GM12878 (cell line): ENCODE results near the gene DPP6. TPM values are rescaled to one million over a fixed set of nuclear protein-coding genes. Genes with fewer than 3 reads are reported as not detected.

ENCODE experiments used
- ATAC-seq: fragments of 200-7000 bp; cut with Tn5 transposase; 3 replicates; pipeline ENCODE4 v1.9.1; 2020; ENCODE audit warnings: mild to moderate bottlenecking, moderate library complexity
- BruUV-seq: library from RNA; stranded (reverse); fragments of 400-500 nt; replicated peaks from 2 replicates; lab custom pipeline; 2021; lab: Mats Ljungman, UMichigan
- CTCF ChIA-PET: fragments of 300-600 bp; sonication (Branson Sonifier 250); formaldehyde crosslinking; extraction: SDS; loops from one replicate; lab custom pipeline; 2021; ENCODE audit warnings: inconsistent platforms; lab: Yijun Ruan, JAX
- POLR2A ChIA-PET: fragments of 350-600 bp; formaldehyde crosslinking; extraction: SDS; loops from one replicate; lab custom pipeline; 2021; ENCODE audit warnings: inconsistent platforms; lab: Charles Lee
- RAD21 ChIA-PET: fragments of 300-600 bp; sonication (Branson Sonifier 250); formaldehyde crosslinking; loops from one replicate; lab custom pipeline; 2023; ENCODE audit warnings: antibody characterized with exemption; ENCODE audit not compliant: unreplicated experiment; lab: Charles Lee
- SMC1A ChIA-PET: fragments of 300-600 bp; sonication (Branson Sonifier 250); formaldehyde crosslinking; loops from one replicate; lab custom pipeline; 2023; ENCODE audit not compliant: unreplicated experiment, uncharacterized antibody; lab: Charles Lee
- DNase-seq: peaks from one replicate; pipeline ENCODE4 v3.0.0-alpha.2; 2011; ENCODE audit warnings: low read depth, low spot score
- FAIRE-seq: peaks from 3 replicates; lab custom pipeline; 2011; peaks lifted over from hg19 to GRCh38; lab: Jason Lieb, UNC
- H2AFZ ChIP-seq: 2 replicates; pipeline ENCODE4 v1.6.0; 2011; ENCODE audit warnings: low read depth, low read length, control low read depth; ENCODE audit not compliant: control insufficient read depth
- H3K27ac ChIP-seq: 2 replicates; pipeline ENCODE4 v1.5.1; 2011; ENCODE audit warnings: control low read depth; ENCODE audit not compliant: control insufficient read depth, insufficient read depth
- H3K27me3 ChIP-seq, 2 experiments: replicated peaks in 1 of 2; 2 replicates each; pipeline versions ENCODE4 v1.6.0 to v1.6.1; 2011; ENCODE audit warnings: low read length in 1 of 2; ENCODE audit not compliant: control insufficient read depth in 2 of 2, insufficient read depth in 2 of 2
- H3K36me3 ChIP-seq, 2 experiments: 2 replicates each; pipeline ENCODE4 v1.5.1; 2011; ENCODE audit warnings: low read length in 1 of 2; ENCODE audit not compliant: control insufficient read depth in 2 of 2, insufficient read depth in 2 of 2
- H3K4me1 ChIP-seq: 2 replicates; pipeline ENCODE4 v1.6.1; 2011; ENCODE audit warnings: mild to moderate bottlenecking, low read length, moderate library complexity, mixed read lengths; ENCODE audit not compliant: control insufficient read depth, insufficient read depth
- H3K4me2 ChIP-seq: 2 replicates; pipeline ENCODE4 v1.6.0; 2011; ENCODE audit warnings: control low read depth; ENCODE audit not compliant: control insufficient read depth, insufficient read depth
- H3K4me3 ChIP-seq: fragments of 200-600 bp; sonication (generic); 2 replicates; pipeline ENCODE4 v1.5.1; 2016
- H3K79me2 ChIP-seq: 2 replicates; pipeline ENCODE4 v1.6.0; 2011; ENCODE audit warnings: low read length; ENCODE audit not compliant: control insufficient read depth, insufficient read depth
- H3K9ac ChIP-seq: 2 replicates; pipeline ENCODE4 v1.8.0; 2011; ENCODE audit warnings: low read length, control low read depth, mixed read lengths; ENCODE audit not compliant: control insufficient read depth, insufficient read depth
- H3K9me3 ChIP-seq: replicated peaks from 3 replicates; pipeline ENCODE4 v1.5.1; 2011; ENCODE audit warnings: mild to moderate bottlenecking, low read length; ENCODE audit not compliant: control insufficient read depth, insufficient read depth
- H4K20me1 ChIP-seq: 2 replicates; pipeline ENCODE4 v1.6.0; 2011; ENCODE audit not compliant: control insufficient read depth, insufficient read depth
- BRCA1 ChIP-seq: IDR thresholded peaks from 2 replicates; pipeline ENCODE4 v1.6.1; 2011; ENCODE audit warnings: low read depth, low read length, improper control_type of control experiment
- KAT2A ChIP-seq: conservative IDR thresholded peaks from 2 replicates; pipeline ENCODE4 v1.6.1; 2011; ENCODE audit warnings: low read depth, low read length; ENCODE audit not compliant: control insufficient read depth
- WGBS: methylation state at CpG from one replicate; pipeline ENCODE4 v1.1.6; 2016; ENCODE audit warnings: low lambda C conversion rate; ENCODE audit not compliant: insufficient replicate concordance, insufficient coverage; ENCODE audit errors: missing lambda C conversion rate; 5-methylcytosine and 5-hydroxymethylcytosine counted together
- in situ Hi-C: fragments of 300-500 bp; cut with MboI; formaldehyde crosslinking; loops from 9 replicates; pipeline ENCODE4 v1.14.3; 2018; ENCODE audit warnings: mixed read lengths
- intact Hi-C: fragments of 100-400 bp; cut with micrococcal nuclease; formaldehyde crosslinking; loops from one replicate; pipeline ENCODE4 v1.14.2; 2022; ENCODE audit not compliant: unreplicated experiment
- polyA plus RNA-seq, 11 experiments: library from polyadenylated mRNA; depleted of rRNA in 4 of 11; unstranded in 6 of 11; stranded (reverse) in 5 of 11; fragments of >200 nt; fragmentation: Nextera tagmentation in 4 of 11; fragmentation: Illumina TruSeq in 1 of 11; extraction: Ambion mirVana in 4 of 11; extraction: Trizol in 1 of 11; gene quantifications; 1 replicate in 1 of 11; 2 replicates in 10 of 11; pipeline versions ENCODE4 v1.2.1 to v1.2.3, GENCODE V29; 2011 to 2016; ENCODE audit warnings: inconsistent platforms in 2 of 11, missing spikeins in 2 of 11, low read depth in 1 of 11
- total RNA-seq, 4 experiments: library from RNA; depleted of rRNA in 3 of 4; stranded (reverse); fragments of >200 nt in 3 of 4; fragmentation: Illumina TruSeq in 1 of 4; extraction: Trizol in 1 of 4; gene quantifications; 2 replicates each; pipeline versions ENCODE4 v1.2.1 to v1.2.3, GENCODE V29; 2013 to 2021
- TF ChIP-seq, protein P1 (sequence below): fragments of 450-650 bp; IDR thresholded peaks from 2 replicates; pipeline ENCODE4 v1.6.1; 2014; ENCODE audit warnings: mild to moderate bottlenecking
- TF ChIP-seq, protein P2 (sequence below), 3 experiments: IDR thresholded peaks in 2 of 3; conservative IDR thresholded peaks in 1 of 3; 2 replicates each; pipeline ENCODE4 v1.5.1; 2011; ENCODE audit warnings: low read depth in 3 of 3, low read length in 3 of 3, mild to moderate bottlenecking in 3 of 3, control low read depth in 2 of 3, moderate library complexity in 2 of 3, inconsistent platforms in 1 of 3, mixed read lengths in 1 of 3; ENCODE audit not compliant: control insufficient read depth in 2 of 3, insufficient read depth in 1 of 3; ENCODE audit errors: extremely low read depth in 1 of 3

Gene DPP6
- total and polyA plus RNA-seq, 10 of the 15 experiments (the other 5 are each of a cell fraction or from before 2014, with no cell fraction given), result not detected

DNA sequence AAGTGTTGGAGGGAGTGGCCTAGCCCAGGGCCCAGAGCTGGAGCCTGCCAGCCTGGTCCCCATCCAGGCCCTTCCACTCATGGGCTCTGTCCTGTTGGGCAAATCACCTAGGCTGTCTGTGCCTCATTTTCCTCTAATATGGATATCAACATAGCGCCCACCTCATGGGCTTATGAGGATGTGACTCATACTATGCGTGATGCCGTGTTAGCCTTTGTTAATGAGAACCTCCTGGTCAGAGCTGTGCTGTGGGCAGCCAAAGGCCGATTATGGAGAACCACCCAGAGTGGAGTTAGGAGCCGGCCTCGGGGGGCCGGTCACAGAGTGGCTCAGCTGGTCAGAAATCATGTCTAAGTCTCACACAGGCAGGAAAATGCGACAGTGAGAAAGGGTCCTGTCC is 644.4 kb downstream of the DPP6 start:
- CTCF ChIA-PET, result no interaction called here
- WGBS, result 52% methylated on average over 8 of the region's 8 CpGs
- Histone ChIP-seq H3K27ac (no peak overlapping the region), H3K36me3 (no peaks in the 10 kb centered on the region), H3K4me2 (no peak overlapping the region), H3K4me1 (no peaks in the 10 kb centered on the region), H3K4me3 (no peak overlapping the region), H4K20me1 (no peaks in the 10 kb centered on the region), H2AFZ (no peak overlapping the region), H3K27me3 (no peaks in the 10 kb centered on the region), H3K9ac (no peak overlapping the region), H3K9me3 (no peaks in the 10 kb centered on the region), H3K79me2 (no peaks in the 10 kb centered on the region)
- intact Hi-C loops, result no loop called here
- SMC1A ChIA-PET, result no interaction called here
- DNase-seq, result no peak
- in situ Hi-C loops, result no loop called here
- ATAC-seq, result no peak
- no TSS peak for BruUV-seq
- no peak for TF ChIP-seq BRCA1
- TF ChIP-seq, protein P1, sequence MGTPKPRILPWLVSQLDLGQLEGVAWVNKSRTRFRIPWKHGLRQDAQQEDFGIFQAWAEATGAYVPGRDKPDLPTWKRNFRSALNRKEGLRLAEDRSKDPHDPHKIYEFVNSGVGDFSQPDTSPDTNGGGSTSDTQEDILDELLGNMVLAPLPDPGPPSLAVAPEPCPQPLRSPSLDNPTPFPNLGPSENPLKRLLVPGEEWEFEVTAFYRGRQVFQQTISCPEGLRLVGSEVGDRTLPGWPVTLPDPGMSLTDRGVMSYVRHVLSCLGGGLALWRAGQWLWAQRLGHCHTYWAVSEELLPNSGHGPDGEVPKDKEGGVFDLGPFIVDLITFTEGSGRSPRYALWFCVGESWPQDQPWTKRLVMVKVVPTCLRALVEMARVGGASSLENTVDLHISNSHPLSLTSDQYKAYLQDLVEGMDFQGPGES, result no peak
- POLR2A ChIA-PET, result no interaction called here
- RAD21 ChIA-PET, result no interaction called here
- FAIRE-seq, result no peak

DNA sequence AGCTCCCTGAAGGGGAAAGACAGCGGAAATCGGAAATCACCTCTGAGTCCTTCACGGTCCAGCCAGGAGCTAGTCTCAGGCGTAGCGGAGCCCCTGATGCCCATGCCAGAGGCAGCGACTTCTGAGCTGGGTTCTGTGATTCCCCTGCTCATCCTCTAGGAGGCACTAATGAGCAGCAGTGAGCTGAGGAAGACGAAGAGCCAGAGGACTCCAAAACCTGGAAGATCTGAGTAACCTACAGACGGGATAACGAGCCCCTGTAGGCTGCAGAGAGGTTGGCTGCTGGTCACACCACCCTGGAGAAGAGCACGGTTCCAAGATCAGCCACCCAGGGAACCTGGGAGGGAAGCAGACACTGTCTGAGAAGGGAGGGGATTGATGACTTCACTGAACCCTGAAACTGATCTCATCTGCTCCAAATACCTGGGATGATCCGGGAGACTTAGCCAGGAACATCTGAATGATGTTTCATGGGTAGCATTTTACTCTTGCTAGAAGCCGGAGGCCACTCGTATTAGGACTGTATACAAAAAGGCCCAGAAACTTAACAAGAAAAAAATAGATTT is 646.6 kb downstream of the DPP6 start:
- FAIRE-seq, result no peak
- no peaks in the 10 kb centered on the region for H4K20me1 ChIP-seq
- no peak overlapping the region for H3K4me3 ChIP-seq
- ChIA-PET CTCF (interaction anchor here (1.2 to 1.7 kb wide), 3 partner anchors 10 to 45 kb away, joined by 3 to 5 read pairs (median 4); no protein-coding TSS in a partner anchor), SMC1A (no interaction called here), RAD21 (no interaction called here), POLR2A (no interaction called here)
- H3K27me3 ChIP-seq, result no peaks in the 10 kb centered on the region
- DNase-seq, result no peak
- no peaks in the 10 kb centered on the region for H3K9me3 ChIP-seq
- WGBS, result 47% methylated on average over 13 of the region's 13 CpGs
- H3K4me2 ChIP-seq, result no peak overlapping the region
- no peaks in the 10 kb centered on the region for H3K36me3 ChIP-seq
- intact Hi-C loops, result loop anchor here (2.0 kb wide), 1 partner anchor 46 kb away; no protein-coding TSS in a partner anchor
- H3K9ac ChIP-seq, result no peak overlapping the region
- no peak overlapping the region; the same call in 1 of the 2 replicates for H2AFZ ChIP-seq
- H3K4me1 ChIP-seq, result no peaks in the 10 kb centered on the region
- TF ChIP-seq, protein P2, sequence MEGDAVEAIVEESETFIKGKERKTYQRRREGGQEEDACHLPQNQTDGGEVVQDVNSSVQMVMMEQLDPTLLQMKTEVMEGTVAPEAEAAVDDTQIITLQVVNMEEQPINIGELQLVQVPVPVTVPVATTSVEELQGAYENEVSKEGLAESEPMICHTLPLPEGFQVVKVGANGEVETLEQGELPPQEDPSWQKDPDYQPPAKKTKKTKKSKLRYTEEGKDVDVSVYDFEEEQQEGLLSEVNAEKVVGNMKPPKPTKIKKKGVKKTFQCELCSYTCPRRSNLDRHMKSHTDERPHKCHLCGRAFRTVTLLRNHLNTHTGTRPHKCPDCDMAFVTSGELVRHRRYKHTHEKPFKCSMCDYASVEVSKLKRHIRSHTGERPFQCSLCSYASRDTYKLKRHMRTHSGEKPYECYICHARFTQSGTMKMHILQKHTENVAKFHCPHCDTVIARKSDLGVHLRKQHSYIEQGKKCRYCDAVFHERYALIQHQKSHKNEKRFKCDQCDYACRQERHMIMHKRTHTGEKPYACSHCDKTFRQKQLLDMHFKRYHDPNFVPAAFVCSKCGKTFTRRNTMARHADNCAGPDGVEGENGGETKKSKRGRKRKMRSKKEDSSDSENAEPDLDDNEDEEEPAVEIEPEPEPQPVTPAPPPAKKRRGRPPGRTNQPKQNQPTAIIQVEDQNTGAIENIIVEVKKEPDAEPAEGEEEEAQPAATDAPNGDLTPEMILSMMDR (IDR thresholded peaks at IDR 0.05 in 2 of 3, conservative IDR thresholded peaks at IDR 0.05 in 1 of 3; ENCODE audit: control insufficient read depth in 2 of 3, extremely low read depth in 1 of 3, insufficient read depth in 1 of 3, low read depth in 3 of 3, low read length in 3 of 3), result peak; percentile 12 to 40 (median 37); a peak in 3 of 6 replicates
- no peak for TF ChIP-seq KAT2A
- no peaks in the 10 kb centered on the region for H3K79me2 ChIP-seq
- no TSS peak for BruUV-seq
- ATAC-seq, result no peak
- no peak overlapping the region for H3K27ac ChIP-seq
- in situ Hi-C loops, result no loop called here
